ENCODE data around the gene THRAP3.
A peak's percentile ranks its signal among the peaks of the same experiment; 100 is the strongest.
"Not testable (repeated sequence)": the region's sequence is repeated elsewhere in the genome, so short reads cannot be mapped to it uniquely, and the experiment has no call there.

Gene THRAP3

DNA sequence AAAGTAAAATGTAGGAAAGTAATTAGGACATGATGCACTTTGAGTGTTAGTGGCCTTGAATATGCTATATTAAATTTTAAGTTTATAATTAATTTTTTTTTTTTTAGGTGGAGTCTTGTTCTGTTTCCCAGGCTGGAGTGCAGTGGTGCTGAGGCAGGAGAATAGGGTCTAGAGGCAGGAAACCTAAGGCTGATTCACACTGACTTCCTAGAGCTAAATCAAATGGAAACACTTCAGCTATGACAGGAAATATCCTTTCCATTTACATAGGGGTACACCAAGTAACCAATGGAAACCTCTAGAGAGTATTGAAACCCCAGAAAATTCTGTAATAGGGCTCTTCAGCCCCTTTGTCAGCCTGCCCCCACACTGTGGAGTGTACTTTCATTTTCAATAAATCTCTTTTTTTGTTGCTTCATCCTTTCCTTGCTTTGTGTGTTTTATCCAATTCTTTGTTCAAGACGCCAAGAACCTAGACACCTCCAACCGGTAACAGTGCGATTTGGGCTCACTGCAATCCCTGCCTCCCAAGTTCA lies 17.9 kb upstream of the THRAP3 start:
- no peak for DNase-seq (ENCODE audit: low spot score)

- DNase-seq (ENCODE audit: low spot score) = no peak
Observed at GRCh38 chr1:36207339-36207738, 16.9 kb upstream of the THRAP3 start.

- DNase-seq (ENCODE audit: low spot score) = no peak
Observed at GRCh38 chr1:36208978-36209703, 15.1 kb upstream of the THRAP3 start.

GRCh38 chr1:36211307-36211706 lies 12.9 kb upstream of the THRAP3 start:
- no peak for DNase-seq (ENCODE audit: low spot score)

DNA sequence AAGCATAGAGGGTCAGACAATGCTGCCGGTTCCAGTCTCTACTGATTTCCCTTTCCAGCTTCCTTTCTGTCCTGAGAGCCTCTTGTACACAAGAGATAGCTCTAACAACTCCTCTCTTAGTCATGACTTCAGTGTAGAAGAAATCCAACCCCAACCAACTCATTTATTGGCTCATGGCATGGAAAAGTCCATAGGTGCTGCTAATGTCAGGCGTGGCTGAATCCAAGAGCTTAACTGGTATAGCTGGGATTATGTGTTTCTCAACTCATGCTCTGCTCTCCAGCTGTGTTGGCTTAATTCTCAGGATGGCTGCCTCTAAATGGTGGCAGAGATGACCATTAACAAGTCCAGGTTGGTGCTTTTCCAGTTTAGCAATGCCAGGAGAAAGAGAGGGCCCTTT lies 12.4 kb upstream of the THRAP3 start:
- no peak for DNase-seq (ENCODE audit: low spot score)

GRCh38 chr1:36212782-36213181 lies 11.5 kb upstream of the THRAP3 start:
- no peak for DNase-seq (ENCODE audit: low spot score)

- no peak for DNase-seq (ENCODE audit: low spot score)
Observed at GRCh38 chr1:36217670-36218069, 6.6 kb upstream of the THRAP3 start.

- not testable (repeated sequence) for DNase-seq (ENCODE audit: low spot score)
Observed at GRCh38 chr1:36221901-36222300, 2.3 kb upstream of the THRAP3 start.

DNA sequence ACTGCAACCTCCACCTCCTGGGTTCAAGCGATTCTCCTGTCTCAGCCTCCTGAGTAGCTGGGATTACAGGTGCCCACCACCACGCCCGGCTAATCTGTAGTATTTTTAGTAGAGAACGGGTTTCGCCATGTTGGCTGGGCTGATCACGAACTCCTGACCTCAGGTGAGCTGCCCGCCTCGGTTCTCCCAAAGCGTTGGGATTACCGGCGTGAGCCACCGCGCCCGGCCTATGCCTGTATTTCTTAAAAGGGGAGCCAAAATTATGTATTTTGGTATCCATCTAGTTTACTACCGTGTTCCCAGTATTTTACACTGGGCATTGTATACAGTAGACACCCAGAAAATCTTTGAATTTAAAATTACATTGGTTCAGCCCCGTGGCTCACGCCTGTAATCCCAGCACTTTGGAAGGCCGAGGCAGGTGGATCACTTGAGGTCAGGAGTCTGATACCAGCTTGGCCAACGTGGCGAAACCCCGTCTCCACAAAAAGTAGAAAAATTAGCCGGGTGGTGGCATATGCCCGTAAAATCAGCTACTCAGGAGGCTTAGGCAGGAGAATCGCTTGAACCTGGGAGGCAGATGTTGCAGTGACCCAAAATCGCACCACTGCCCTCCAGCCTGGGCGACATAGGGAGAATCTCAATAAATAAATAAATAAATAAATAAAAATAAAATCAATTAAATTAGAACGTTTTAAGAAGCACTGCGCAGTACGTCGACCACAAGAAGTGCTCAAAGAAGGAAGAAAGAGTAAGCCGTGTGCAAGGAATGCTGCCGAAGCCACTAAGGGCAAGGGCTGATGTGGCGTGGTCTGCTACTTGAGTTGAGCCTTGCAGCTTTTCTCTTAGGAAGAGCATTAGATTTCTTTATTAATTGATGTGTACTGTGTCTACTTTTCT lies 1.5 kb upstream of the THRAP3 start:
- no peak for DNase-seq (ENCODE audit: low spot score)

- DNase-seq (ENCODE audit: low spot score) = peak; percentile 40
Observed at GRCh38 chr1:36223381-36223995, 755 bp upstream of the THRAP3 start.

DNA sequence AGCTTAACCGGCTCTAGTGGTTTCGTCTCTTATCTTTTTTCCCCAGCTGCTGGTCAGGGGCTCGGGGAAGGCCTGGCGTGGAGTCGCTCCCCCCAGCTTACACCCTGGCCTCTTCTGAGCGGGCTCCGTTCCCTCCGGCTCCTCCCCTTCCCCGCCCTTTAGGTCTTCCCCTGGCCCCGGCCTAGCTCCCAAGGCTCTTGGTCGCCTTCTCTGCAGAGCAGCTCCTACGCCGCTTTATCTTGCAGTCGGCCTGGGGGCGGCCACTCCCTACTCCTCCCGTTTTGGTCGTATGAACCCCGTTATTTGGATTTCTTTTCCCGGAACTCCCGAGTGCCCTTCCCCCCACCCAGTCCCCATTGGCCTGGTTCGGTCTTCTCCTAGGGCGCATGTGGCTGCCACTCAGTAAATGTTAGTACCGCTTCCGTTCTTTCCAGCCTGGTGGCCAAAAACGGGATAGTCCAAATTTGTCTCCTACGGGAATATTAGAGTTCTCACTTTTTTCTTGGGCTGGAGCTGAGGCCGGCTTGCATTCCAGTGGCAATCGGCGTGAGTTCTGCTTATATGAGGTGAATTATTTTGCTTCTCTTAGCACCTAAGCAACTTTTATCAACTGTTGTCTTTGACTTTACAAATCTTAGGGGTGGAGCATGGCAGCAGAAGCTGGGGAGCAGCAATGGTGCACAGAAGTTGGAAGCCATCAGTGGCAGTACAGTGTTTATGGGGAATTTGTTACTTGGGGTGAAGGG lies 467 bp downstream of the THRAP3 start:
- DNase-seq (ENCODE audit: low spot score) = peak; percentile 86

- DNase-seq (ENCODE audit: low spot score) = no peak
Observed at GRCh38 chr1:36225283-36225899, 1.1 kb downstream of the THRAP3 start.

GRCh38 chr1:36230279-36230678 lies 6.0 kb downstream of the THRAP3 start:
- DNase-seq (ENCODE audit: low spot score) = not testable (repeated sequence)

GRCh38 chr1:36231191-36231590 lies 6.9 kb downstream of the THRAP3 start:
- no peak for DNase-seq (ENCODE audit: low spot score)

DNA sequence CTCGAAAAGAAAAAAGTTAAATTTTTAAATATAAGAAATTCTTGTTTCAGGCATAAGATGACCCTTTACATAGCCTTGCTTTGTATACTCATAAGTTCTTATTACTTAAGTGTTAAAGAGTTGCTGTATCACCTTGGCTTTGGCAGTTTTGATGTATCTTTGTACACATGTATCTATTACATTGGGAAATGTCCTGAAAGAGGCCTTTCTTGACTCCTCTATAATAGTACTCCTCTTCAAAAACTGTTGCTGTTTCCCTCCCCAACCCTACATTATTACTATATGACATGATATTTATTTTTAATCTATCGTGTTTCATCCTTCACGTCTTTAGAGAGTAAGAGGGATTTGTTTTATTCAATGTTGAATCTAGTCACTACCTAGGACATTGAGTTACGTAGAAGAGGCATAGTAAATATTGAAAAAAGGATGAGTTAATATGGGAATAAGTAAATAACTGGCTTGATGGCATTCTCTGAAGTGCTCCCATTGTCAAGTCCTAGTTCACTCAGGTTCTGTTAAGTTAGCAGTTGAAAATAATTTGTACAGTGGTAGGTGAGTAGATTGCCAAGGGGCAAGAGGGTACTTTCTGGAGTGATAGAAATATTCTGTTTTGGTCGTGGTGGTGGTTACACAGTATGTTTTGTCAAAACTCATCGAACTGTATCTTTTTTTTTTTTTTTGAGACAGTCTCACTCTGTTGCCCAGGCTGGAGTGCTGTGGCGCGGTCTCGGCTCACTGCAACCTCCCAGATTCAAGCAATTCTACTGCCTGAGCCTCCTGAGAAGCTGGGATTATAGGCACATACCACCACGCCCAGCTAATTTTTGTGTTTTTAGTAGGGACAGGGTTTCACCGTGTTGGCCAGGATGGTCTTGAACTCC lies 8.2 kb downstream of the THRAP3 start:
- DNase-seq (ENCODE audit: low spot score) = no peak

- DNase-seq (ENCODE audit: low spot score) = no peak
Observed at GRCh38 chr1:36236302-36236701, 12.1 kb downstream of the THRAP3 start.

DNA sequence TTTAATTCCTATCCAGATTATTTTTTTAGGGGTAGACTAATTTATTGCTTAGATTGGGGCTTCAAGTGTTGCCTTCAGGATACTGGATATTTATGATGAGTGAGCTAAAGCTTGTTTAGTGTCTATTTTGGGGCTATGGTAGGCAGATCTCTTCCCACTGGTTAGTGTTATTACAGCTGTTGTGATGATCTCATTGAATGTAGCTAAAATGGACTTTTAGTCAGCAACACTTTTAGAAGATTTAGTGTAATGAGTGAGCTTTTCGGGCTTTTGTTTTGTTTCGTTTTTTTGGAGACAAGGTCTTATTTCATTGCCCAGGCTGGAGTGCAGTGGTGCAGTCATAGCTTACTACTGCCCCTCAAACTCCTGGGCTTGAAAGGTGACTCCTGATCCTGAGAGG lies 14.2 kb downstream of the THRAP3 start:
- DNase-seq (ENCODE audit: low spot score) = no peak

GRCh38 chr1:36239941-36240637 lies 15.8 kb downstream of the THRAP3 start:
- DNase-seq (ENCODE audit: low spot score) = no peak

GRCh38 chr1:36247538-36247937 lies 23.3 kb downstream of the THRAP3 start:
- no peak for DNase-seq (ENCODE audit: low spot score)
